AG08396 (cell line): ENCODE measurements around the gene ZMYND10.

Source experiments
- DNase-seq: peaks from one replicate; pipeline ENCODE4 v3.0.0; 2012; ENCODE audit warnings: low spot score, mixed read lengths

Gene ZMYND10

DNA sequence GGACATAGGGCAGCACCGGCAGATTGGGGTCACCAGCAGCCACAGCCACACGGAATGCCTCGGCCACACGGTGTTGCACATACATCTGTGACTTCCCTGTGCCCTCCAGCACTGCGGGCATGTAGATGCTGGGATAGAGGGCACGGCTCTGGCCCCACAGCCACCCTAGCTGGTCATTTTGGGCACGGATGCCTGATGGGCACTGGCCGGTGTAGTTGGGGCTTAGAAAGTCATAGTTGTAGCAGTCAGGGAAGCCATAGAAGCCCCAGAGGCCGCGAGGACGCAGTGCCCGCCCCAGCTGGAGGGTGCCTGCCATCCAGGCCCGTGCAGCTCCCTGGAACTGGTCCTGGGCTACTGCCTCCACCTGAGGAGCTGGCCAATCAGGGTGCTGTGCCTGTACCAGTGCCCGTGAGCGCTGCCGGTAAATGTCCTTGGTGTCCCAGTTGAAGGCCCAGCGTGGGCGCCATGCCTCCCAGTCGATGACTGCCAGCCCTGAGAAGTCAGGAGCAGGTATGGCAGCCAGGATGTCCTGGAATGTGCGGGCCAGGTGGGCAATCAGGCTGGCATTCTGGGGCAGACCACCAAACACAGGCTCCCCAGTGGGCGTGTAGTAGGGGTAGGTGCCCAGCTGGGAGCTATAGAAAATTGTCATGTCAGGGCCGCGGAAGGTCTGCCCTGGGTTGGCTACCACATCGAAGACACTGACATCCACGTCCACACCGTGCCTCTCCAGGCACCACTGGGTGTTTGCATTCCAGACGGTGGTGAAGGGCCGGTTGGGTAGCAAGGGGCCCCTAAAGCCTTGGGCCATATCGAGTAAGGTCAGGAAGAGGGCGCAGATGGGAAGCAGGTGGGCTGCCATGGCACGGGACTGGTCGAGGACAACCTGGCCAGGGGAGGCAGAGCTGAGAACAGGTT, 43.2 kb downstream of the ZMYND10 start:
- no peak for DNase-seq

DNA sequence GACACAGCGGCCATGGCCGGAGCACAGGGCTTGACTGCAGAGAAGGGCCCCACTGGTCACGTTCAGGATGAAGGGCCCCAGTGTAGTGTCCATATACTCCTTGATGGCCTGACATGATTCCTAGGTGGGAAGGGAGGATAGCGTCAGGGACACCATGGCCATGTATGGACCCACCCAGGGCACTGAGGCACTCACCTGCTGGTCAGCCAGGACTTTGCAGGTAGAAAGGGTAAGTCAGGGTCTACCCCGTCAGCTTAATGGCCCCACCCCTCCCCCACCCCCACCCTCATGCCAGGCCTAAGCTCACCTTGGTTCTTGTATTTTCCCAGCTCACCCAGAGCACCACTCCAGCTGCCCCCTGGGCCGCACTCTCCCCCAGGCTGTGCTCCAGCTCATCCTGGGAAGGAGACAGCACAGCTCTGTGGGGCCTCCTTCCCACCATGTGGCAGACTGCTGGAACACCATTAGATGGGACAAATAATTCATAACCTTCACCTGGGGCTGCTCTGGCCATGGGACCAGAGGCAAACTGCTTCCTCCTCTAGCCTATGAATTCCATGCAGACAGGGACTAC, 44.8 kb downstream of the ZMYND10 start:
- DNase-seq = no peak

DNA sequence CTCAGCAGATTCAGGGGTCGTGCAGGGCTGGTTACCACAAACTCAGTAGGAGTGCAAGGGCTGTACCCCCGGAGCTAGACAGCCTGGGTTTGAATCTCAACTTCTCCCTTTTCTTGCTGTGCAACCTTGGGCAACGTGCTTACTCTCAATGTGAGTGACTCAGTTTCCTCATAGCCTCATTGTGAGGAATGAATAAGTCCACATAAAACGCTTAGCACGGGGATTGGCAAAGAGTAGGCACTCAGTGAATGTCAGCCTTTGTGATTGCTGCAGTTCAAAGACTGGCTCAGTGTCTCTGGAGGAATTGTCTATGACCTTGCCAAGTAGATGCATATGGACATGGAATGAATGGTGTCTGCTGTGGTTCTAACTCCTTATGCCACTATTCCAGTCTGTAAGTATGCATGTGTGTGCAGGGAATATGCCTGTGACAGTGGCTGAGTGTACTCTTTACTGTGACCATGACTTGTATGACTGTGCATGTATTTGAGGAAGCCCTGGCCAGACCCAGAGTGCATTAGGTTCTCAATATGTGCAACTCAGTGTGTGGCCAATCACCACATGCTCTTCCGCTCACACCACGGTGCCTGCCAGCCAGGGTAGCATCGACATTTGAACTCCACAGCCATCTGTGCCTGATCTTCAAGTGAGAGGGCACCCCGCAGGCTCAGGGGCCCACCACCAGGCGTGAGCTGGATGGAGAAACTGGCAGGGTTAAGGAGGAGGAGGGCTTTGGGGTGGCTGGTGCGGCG, 45.4 kb downstream of the ZMYND10 start:
- DNase-seq = no peak

DNA sequence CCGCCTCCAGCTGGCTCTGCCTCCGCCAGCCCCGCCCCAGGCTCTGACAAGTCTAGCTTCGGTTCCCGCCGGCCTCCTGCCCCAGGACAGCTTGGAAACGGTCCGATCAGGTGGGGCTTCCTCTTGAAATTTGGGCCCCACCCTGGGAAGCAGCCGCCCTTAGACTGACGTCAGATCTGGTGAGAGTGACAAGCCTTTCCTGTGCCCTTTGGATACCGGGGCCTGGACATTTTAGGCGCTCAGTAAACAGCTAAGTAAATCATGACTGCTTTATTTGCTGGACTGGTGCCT, 45.9 kb downstream of the ZMYND10 start:
- no peak for DNase-seq

DNA sequence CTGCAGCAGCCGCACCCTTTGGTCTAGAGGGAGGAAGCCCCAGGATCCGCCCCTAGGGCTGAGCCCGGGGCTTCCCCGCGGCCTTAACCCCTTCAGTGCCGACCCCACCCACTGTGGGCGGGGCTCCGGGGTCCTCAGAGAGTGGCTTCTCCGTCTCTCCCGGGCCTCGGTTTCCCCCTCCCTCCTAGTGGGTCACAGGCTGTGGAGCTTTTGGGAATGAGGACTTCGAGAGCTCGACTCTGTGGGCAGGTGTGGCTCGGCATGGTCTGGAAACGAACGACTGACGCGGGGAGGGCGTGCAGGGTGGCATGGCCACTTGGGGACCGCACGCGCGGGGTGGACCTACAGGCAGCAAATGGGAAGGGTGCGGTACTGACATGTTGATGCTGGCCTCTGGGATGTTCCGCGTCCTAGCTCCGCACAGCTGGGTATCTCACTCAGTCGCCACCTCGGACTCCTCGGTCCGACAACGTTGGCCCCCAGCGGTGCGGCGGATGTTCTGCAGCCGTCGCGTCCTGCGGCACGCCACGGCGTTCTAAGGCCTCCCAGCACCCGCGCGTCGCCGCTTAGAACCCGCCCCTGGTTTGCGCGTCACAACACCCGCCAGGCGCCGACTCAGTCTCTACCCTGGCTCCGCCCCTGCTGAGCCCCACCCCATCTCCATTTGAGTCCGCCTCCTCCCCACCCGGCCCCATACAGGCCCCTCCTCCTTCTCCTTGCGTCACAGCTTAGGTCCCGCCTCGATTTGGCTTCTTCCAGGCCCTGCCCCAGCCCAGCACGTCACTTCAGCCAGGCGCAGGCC, 46.5 kb downstream of the ZMYND10 start, which contains the start of the genes HYAL3 and NAA80:
TSS of gene HYAL3 (minus strand) at position 570 of the 802 bp plus-strand sequence. CDS start 3,803 bp downstream, outside the sequence.
TSS of gene NAA80 (minus strand) at position 570 of the 802 bp plus-strand sequence. CDS start 1,942 bp downstream, outside the sequence.
- peak; percentile 99 for DNase-seq

DNA sequence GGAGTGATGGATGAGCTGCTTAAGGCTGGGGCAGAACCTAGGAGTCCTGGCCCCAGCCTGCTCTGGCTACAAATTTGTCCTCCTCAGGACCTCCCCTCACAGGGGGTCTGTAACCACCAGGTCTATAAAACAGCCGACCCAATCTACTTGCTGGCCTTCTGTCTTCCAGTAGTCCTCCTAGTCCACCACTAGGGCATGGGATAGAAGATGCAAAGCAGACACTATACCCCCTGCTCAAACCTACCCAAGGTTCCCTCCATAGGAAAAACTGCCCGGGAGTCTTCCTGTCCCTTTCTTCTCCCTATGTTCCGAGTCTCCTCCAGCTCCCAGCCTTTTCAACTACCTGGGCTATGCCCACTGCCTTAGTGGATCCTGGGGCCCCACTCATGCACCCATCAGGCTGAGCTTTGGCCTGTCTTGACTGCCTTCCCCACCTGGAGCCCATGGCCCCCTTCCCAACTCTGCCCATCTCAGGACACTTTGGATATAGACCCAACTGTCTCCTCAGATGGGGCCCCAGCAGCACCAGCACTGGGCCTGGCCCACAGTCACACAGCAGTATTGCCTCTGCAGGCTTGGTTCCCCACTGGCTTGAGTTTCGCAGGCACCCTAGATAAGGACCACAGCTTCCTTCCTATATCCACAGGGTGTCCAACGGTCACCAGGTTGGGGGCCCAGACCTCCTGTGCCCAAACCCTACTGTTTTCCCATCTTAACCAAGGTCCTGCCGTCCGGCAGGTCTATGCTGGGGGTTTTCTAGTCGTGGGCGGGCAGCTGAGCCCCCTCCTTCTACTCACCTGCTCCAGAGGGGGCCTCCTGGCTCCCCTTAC, 47.4 kb downstream of the ZMYND10 start:
- no peak for DNase-seq

DNA sequence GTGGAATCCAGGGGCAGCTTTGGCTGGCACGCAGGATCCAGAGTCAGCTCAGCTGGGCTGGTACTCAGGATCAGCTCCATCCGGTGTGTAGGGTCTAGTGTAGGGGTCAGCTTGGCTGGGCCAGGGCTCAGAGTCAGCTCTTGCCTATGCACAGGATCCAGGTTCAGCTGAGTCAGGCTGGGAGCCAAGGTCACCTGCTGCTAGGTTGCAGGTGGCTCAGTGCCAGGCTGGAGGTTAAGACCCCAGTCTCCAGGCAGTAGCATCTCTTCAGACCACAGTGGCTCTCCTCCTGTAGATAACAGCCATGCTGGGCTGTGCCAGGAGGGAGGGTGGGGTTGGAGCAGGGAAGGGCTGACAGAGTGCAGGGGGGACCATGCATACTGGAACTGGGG, 48.2 kb downstream of the ZMYND10 start:
- no peak for DNase-seq

DNA sequence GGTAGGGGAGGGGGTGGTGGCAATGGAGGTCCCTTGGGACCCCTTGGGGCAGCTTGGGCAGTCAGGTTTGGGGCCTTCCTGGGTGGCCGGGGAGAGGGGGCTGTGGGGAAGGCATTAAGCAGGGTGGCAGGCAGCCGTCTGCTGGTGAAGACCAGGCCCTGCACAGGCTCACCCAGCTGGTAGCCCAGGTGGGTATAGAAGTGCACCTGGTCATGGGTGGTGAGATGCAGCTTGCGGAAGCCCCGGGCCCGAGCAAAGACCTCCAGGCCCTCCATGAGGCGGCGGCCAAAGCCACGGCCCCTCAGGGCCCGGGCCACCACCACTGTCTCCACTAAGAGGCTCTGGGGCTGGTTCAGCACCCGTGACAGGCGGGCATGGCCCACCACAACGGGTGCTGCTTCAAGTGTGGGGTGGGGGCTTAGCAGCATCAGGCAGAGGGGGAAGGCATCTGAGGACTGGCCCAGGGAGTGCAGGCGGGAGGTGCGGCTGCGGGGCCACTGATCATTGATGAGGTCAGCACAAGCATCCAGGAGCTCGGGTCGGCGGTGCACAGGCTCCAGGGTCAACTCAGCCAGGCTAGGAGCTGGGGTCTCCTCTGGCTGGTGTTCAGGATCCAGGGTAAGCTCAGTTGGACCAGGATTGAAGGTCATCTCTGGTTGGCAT, 48.7 kb downstream of the ZMYND10 start:
- DNase-seq = no peak

DNA sequence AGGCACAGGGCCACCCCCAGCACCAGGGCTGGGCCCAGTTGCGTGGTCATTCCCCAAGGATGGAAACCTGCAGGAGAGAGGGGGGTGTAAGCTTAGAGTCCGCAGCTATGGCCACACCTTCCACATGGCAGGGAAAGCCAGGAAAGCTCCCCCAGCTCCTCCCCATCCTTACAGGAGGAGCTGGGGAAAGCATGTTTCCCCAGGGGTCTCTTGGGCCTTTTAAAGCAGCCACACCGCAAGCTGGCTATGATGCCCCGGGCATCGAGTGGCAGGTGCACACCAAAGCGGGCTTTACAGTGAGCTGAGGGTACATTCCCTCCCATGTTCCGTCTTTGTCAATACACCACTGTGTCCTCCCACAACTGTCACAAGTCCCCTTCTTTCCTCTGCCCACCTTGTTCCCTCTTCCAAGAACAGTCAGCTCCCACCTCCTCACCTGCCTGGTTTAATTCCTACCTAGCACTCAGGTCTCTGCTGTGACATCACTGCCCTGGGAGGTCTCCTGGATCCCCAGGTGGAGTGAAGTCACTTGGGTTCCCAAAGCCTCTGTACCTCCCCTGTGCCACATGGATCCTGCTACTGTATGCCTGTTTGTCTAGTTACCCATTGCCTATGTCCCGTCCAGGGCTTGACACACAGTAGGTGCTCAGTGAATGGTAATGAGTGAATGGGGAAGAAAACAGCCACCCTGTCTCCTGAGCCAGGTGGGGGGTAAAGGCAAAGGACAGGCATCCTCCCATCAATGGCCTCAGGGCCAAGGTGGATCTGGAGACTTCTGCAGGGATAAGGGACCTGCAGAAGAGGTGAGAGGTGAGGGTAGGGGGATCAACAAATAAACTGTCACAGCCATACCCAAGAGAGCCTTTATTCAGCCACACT, 49.7 kb downstream of the ZMYND10 start:
- no peak for DNase-seq

DNA sequence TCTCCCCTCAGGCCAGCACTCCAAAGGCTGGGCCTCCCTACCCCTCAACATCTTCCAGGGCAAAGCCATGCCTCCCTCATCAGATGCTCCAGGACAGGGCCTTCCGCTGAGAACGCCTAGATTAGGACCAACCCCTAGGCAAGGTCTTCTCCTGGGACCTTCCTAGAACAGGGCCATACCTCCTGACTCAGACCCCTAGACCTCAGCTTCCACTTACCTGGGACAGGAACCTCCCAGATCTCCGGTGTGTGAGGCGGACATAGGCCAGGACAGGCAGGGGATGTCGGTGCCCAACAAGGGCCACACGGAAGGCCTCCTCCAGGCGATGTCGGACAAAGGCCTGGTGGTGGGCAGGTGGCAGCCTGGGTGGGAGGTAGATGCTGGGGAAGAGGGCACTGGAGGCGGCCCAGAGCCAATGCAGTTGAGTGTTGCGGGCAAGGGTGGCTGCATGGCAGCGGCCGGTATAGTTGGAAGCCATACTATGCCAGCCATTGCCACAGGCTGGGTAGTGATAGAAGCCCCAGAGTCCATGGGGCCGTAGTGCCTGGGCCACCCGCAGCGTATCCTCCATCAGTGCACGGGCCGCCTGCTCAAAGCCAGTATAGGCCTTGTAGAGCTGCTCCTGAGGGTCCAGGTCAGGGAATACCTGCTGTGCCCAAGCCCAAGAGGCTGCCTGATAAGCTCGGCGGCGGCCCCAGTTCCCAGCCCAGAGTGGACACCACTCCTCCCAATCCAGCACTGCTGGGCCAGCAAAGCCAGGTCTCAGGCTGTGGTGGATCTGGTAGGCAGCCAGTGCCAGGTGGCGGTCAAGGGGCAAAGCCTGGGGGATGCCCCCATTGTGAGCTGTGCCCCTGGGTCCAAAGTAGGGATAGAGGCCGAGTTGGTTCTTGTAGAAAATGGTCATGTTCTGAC, 50.8 kb downstream of the ZMYND10 start:
- DNase-seq = no peak

DNA sequence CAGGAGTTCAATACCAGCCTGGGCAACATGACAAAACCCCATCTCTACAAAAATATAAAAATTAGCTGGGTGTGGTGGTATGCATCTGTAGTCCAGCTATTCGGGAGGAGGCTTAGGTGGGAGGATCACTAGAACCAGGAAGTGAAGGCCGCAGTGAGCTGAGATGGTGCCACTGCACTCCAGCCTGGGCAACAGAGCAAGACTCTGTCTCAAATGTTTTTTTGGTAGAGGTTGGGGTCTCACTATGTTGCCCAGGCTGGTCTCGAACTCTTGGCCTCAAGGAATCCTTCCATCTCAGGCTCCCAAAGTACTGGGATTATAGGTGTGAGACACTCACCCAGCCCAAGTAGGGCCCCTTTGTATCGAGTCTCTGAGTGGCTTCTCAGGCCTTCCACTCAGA, 51.4 kb downstream of the ZMYND10 start:
- DNase-seq = no peak

DNA sequence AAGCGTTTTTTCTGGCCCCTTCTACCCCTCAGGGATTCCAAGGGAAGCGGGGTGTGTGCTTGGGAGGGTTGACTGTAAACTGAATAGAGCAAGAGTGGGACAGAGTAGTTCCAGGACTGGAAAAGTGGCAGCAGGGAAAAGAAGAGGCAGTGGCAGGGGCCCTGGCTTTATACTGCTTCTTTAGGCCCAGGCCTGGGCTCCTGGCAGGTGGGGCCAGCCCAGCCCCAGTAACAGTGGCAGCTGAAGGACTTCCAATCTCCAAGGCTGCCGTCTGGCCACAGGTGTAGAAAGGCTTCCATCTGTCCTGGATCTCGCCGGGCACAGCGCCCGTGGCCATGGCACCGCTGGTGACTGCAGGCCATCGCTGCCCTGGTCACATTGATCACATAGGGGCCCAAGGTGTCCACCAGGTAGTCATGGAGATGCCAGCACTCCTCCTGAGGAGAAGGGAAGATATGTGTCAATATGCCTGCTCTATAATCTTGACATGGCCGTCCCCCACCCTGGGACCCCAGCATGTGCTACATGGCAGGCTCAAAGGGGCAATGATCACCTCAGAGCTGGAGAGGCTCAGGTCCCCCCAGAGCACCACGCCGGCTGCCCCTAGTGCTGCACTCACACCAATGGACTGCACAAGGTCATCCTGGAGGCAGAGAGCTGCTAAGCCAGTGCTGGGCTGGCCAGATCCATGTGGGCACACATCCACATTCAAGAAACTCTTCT, 52.3 kb downstream of the ZMYND10 start:
- no peak for DNase-seq

DNA sequence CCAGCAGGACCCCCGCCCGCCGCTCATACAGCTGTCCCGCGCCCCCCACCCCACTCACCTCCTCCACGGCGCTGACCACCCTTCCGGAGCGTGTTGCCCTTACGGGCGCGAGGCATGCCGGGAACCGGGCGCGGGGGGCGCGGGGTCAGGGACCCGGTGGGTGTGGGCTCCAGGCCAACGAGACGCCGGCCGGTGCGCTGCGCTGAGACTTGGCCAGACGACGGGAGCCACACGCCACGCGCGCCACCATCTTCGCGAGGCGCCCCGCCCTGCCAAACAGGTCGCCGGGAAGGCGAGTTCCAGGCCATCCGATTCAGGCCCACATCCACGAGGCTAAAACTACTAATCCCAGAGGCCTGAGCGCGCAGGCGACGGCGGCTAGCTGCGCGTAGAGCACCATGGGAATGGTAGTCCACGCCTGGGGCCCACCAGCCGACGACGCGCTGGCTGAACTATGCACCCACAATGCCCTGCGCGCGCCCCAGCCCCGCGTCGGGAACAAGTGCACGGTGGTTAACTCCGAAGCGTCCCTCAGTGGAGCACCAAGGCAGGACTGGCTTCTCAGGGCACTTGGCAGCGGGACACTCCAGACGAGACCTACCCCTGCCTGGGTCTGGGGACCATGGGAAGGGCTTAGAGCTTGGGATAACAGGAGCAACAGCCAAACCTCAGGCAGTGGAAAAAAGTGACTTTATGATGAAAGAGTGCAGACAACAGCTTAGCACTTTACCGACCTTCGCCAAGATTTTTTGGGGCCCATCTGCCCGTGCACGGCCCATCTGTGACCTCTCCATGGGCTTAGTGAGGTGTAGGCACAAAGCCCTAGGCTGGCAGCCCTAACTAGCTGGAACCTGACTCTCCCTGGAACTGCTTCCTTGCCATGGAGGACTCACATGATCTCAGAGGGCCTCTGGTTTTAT, 53.1 kb downstream of the ZMYND10 start, which contains the start of gene IFRD2:
TSS of gene IFRD2 (minus strand) at position 271 of the 920 bp plus-strand sequence. CDS start at position 116, 155 bp downstream.
- DNase-seq = peak; percentile 97
